ENCODE results near the gene RASGRF2. TPM values are rescaled to one million over a fixed set of nuclear protein-coding genes. Genes with fewer than 3 reads are reported as not detected.
"Not testable (repeated sequence)": the region's sequence is repeated elsewhere in the genome, so short reads cannot be mapped to it uniquely, and the experiment has no call there.

The RASGRF2 gene
- total and polyA plus RNA-seq, 8 donors = 1.1 to 2.7 (median 1.4) TPM

DNA sequence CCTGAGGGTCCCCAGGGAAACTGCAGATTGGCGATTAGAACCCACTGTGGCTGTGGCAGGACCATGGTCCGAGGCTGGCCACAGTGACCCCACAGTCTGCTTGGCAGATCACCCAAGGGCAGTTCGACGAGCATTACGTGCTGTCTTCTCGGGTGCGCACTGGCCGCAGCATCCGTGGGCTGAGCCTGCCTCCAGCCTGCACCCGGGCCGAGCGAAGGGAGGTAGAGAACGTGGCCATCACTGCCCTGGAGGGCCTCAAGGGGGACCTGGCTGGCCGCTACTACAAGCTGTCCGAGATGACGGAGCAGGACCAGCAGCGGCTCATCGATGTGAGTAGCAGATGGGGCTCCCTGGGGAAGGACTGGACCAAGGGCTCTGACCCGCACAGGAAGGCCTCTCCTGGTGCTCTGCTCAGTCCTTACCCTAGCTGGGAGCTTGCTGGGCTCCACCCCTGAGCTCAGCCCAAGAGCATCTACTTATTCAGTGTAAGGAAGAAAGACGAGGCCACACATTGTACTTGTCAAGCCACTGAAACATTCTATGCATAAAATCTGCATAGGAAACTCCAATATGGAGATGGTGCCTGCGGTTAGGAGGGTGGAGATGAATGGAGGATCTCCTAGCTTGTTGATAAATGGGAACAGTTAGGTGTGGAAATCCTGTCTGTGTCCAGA is 294.9 kb downstream of the RASGRF2 start:
- H3K36me3 ChIP-seq = peaks cover 0 to 4% (median 0%) of the 10 kb centered on the region in 3 donors
- no peaks in the 10 kb centered on the region for H3K9me3 ChIP-seq
- FAIRE-seq (no peak), ATAC-seq (no peak), DNase-seq (no peak)
- H3K4me1 ChIP-seq = no peaks in the 10 kb centered on the region
- H3K27ac ChIP-seq = no peak overlapping the region
- intact Hi-C loops (cut with DNase I) = no loop called here
- H3K4me3 ChIP-seq = no peak overlapping the region
- no peaks in the 10 kb centered on the region for H3K27me3 ChIP-seq
- TF ChIP-seq, protein P1, sequence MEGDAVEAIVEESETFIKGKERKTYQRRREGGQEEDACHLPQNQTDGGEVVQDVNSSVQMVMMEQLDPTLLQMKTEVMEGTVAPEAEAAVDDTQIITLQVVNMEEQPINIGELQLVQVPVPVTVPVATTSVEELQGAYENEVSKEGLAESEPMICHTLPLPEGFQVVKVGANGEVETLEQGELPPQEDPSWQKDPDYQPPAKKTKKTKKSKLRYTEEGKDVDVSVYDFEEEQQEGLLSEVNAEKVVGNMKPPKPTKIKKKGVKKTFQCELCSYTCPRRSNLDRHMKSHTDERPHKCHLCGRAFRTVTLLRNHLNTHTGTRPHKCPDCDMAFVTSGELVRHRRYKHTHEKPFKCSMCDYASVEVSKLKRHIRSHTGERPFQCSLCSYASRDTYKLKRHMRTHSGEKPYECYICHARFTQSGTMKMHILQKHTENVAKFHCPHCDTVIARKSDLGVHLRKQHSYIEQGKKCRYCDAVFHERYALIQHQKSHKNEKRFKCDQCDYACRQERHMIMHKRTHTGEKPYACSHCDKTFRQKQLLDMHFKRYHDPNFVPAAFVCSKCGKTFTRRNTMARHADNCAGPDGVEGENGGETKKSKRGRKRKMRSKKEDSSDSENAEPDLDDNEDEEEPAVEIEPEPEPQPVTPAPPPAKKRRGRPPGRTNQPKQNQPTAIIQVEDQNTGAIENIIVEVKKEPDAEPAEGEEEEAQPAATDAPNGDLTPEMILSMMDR (IDR thresholded peaks at IDR 0.05) = no peak
- 95% methylated on average over 21 of the region's 21 CpGs for WGBS, 2 donors

DNA sequence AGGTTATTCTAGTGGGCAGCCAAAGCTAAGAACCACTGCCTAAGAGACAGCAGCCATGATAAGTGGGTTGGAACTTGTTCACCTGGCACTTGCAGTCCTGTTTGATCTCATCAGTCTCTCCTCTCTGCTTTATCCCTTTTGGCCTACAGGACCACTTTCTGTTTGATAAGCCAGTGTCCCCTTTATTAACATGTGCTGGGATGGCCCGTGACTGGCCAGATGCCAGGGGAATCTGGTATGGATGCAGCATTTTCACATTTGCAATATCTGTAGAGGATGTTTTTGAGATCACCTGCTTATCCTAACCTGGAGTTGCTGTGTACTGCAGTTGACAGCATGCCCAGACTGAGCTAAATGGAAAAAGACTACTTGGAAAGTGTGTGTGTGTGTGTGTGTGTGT is 296.6 kb downstream of the RASGRF2 start:
- 91 to 94% methylated on average over 1 of the region's 1 CpG for WGBS, 2 donors

DNA sequence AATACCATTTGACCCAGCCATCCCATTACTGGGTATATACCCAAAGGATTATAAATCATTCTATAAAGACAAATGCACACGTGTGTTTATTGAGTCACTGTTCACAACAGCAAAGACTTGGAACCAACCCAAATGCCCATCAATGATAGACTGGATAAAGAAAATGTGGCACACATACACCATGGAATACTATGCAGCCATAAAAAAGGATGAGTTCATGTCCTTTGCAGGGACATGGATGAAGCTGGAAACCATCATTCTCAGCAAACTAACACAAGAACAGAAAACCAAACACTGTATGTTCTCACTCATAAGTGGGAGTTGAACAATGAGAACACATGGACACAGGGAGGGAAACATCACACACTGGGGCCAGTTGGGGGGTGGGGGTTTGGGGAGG is 302.6 kb downstream of the RASGRF2 start:
- DNase-seq; H3K9me3 ChIP-seq; ATAC-seq; H3K27ac ChIP-seq; H3K27me3 ChIP-seq; H3K4me3 ChIP-seq; H3K36me3 ChIP-seq; H3K4me1 ChIP-seq; FAIRE-seq; intact Hi-C loops (cut with DNase I): not testable (repeated sequence)
- WGBS, 2 donors = 77 to 94% methylated on average over 1 of the region's 1 CpG

More for the DNA sequence above, 296.6 kb downstream of the RASGRF2 start:
- no peak overlapping the region for H3K4me3 ChIP-seq
- intact Hi-C loops (cut with DNase I) = no loop called here
- FAIRE-seq (no peak), ATAC-seq (no peak), DNase-seq (no peak)
- peaks cover 0 to 4% (median 0%) of the 10 kb centered on the region in 3 donors for H3K36me3 ChIP-seq
- H3K4me1 ChIP-seq = no peaks in the 10 kb centered on the region
- TF ChIP-seq, protein P1 (IDR thresholded peaks at IDR 0.05) = no peak
- H3K9me3 ChIP-seq = no peaks in the 10 kb centered on the region
- H3K27me3 ChIP-seq = no peaks in the 10 kb centered on the region
- no peak overlapping the region for H3K27ac ChIP-seq

DNA sequence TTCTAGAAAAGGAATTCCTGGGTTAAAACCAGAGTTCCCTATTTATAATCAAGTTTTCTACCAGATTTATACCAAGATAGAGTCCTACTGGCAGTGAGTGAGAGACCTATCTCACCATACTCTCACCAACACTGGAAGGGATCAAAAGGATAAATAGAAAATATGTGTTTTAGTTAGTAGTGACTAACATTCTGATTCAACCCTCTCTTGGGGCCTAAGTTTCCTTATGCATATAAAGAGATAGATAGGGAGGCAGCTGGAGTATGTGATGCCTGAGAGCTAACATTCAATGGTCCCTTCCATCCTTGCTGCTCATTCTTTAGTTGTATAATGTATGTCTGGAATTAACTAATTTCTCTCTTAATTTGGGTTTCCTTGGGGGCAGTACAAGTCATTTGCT is 304.9 kb downstream of the RASGRF2 start:
- ATAC-seq (no peak), DNase-seq (no peak), FAIRE-seq (no peak)
- no peaks in the 10 kb centered on the region for H3K27me3 ChIP-seq
- H3K4me3 ChIP-seq = no peak overlapping the region
- peaks cover 0 to 5% (median 5%) of the 10 kb centered on the region in 3 donors for H3K4me1 ChIP-seq
- intact Hi-C loops (cut with DNase I) = no loop called here
- H3K27ac ChIP-seq = no peak overlapping the region
- no peaks in the 10 kb centered on the region for H3K36me3 ChIP-seq
- TF ChIP-seq, protein P1 (IDR thresholded peaks at IDR 0.05) = no peak
- no peaks in the 10 kb centered on the region for H3K9me3 ChIP-seq

DNA sequence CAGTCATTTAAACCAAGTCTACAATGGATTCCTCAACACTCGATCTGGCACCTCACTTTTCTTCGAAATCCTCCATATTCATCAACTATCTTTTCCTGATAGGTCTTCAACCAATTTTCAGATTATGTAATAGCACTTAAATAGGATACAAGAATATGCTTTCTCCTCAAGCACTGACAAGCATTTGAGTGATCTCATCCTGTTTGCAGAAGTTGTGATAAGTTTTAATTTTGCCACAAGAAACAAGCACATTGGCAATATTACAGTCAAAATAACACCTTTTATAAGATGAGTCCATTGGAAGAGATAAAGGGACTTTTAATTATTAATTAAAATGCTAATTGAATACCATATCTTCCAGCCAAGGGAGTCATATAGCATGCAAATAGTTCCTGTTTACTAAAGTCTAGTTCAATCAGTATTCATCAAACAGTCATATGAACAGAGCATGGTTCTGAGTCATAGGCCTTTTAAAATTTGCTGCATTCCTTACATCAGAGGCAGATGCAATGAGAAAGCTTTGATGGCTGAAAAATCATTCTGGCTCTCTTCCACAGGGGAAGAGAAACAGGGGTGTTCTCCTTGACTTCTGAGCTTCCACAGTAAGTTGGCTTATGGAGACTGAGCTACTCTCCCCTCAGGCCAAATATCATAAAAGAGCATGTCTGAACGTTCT is 308.5 kb downstream of the RASGRF2 start:
- TF ChIP-seq, protein P1 (IDR thresholded peaks at IDR 0.05) = no peak
- ATAC-seq = peak in 2 of 4 donors; percentile 47 to 72
- intact Hi-C loops (cut with DNase I) = no loop called here
- FAIRE-seq = no peak
- H3K9me3 ChIP-seq = no peaks in the 10 kb centered on the region
- H3K4me3 ChIP-seq = no peak overlapping the region
- WGBS, 2 donors = 75 to 80% methylated on average over 3 of the region's 3 CpGs
- no peak overlapping the region for H3K27ac ChIP-seq
- no peak for DNase-seq
- H3K36me3 ChIP-seq = no peaks in the 10 kb centered on the region
- no peaks in the 10 kb centered on the region for H3K27me3 ChIP-seq
- peaks cover 0 to 5% (median 5%) of the 10 kb centered on the region in 3 donors for H3K4me1 ChIP-seq
